Activated CD8-positive, alpha-beta memory T cell treated with anti-CD3 and anti-CD28 coated beads, Interleukin-2, amount 50 U/mL, for 24 hours (primary cell): ENCODE data around the gene CDH19.

Experiments used
- DNase-seq: peaks from one replicate; pipeline ENCODE4 v3.0.0-alpha.2; 2020; ENCODE audit errors: extremely low read depth

Gene CDH19

GRCh38 chr18:66603941-66604627, at the start of gene CDH19:
TSS of gene CDH19 (minus strand) at chr18:66604090. CDS start at chr18:66572204, 31,886 bp downstream.
- no peak for DNase-seq

DNA sequence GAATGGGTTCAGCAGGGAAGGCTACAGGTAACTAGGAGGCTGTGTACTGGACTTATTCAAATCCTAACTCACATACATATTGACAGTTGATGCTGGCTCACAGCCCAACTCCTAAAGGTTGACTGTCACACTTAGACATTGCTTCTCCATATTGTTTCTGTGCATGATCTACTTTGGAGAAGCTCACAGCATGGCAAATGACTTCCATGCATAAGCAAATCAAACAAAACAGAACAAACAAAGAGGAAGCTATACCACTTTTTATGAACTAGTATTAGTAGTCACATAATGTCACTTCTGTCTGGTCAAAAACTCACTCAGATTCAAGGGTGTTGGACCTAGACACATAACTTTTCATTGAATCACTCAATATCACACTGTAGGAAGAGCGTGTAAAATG, 43.8 kb upstream of the CDH19 start:
- DNase-seq = no peak

- no peak for DNase-seq
Measured at GRCh38 chr18:66646609-66647008, 42.7 kb upstream of the CDH19 start.

GRCh38 chr18:66645983-66646382, 42.1 kb upstream of the CDH19 start:
- DNase-seq = no peak

DNA sequence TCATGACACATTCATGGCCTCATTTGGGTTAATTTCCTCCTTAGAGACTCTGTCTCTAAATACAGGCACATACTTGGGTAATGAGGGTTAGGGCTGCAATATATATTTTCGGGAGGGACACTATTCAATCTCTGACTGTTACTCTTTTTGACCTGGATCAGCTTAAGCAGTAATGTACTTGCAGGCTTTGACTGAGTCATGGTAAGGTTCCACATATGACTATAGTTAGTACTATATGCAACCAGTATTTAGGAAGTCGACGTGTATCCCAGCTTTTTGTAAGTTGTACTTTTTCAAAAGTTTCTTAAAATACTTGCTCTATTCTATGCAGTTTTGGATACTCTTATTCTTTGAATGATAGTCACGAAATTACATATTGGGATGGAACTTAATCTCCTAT, 37.2 kb upstream of the CDH19 start:
- no peak for DNase-seq

GRCh38 chr18:66640431-66640830, 36.5 kb upstream of the CDH19 start:
- no peak for DNase-seq

- DNase-seq = no peak
Measured at GRCh38 chr18:66638856-66639629, 35.2 kb upstream of the CDH19 start.

DNA sequence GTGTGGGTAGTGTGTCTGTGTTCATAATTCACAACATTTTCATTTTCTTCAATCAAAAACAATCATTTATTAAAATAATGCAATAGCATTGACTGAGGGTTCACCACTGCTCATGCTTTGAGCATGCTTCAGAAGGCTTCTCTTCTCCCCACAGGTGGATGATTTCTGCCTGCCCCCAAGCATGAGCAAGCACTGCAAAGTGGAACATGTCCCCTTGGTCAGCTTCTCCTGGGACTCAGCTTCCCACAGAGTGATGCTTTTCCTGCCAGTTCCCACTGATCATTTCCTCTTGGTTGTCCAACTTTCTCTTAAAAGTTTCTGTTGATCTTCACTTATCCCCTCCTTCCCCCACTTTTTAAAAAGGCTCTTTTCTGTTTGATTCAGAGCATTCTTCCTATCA, 31.5 kb upstream of the CDH19 start:
- DNase-seq = no peak

GRCh38 chr18:66632756-66633155, 28.9 kb upstream of the CDH19 start:
- no peak for DNase-seq

- no peak for DNase-seq
Measured at GRCh38 chr18:66630831-66631230, 26.9 kb upstream of the CDH19 start.

DNA sequence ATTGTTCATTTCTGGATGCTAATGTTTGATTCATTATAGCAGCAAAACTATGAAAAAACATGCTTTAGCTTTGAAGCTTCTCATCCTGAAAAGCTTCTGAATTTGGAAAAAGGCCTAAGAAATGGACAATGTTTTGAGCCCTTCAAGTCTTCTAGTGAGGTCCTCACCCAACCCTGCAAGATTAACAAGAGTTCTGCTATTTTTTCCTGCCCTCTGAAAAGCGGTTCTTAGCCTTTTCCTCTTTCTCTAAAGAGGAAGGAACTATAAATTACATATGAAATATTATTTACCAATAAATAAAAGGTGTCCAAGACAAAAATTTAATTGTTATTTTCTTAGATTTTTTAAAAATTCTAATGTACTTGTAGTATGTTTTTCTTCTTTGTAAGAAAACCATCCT, 19.9 kb upstream of the CDH19 start:
- DNase-seq = no peak

DNA sequence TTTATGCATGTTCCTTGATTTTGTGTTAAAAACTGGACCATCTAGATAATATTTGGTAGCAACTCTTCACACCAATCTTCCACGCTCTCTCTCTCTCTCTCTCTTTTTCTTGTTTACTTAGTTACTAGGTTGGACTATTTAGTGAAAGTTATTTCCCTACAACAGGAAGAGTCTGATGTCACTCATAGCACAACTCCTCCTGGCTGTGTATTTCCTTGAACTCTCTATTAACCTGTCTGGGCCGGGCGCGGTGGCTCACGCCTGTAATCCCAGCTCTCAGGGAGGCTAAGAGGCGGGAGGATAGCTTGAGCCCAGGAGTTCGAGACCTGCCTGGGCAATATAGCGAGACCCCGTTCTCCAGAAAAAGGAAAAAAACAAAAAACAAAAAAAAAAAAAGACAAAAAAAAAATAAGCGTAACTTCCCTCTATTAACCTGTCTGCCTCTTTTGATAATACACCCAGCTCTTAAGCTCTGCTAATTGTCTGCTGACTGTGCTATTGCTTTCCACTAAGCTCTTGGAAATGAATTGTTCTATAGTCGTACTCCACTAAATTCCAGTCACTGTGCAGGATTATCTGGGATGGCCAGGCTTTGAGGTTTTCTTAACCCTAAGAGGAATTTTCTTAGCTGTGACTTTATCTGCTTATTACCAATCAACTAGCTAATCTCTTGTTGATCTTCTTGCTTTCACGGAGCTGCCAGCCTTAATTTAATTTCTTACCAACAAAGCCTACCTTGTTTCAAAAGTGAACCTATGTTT, 18.1 kb upstream of the CDH19 start:
- no peak for DNase-seq

DNA sequence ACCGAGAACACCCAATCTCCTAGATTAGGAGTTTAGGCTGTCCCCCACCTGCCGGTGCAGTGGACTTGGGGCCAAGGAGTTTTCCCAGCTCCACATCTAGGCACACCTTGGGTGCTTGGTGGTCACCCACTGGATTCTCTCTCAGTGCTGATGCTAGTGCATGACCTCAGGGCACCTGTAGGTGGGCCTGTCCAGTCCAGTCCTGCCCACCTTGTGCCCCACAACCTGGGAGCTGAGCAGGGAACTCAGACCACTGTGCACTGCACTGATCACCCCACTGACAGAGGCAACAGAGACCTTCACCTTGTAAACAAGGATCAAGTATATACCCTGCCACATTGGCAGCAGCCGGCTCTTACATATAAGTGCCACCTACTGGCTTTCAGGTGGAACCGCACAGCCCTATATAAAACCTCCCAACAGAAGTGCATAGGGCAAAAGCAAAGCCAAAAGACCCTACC, 12.7 kb upstream of the CDH19 start:
- no peak for DNase-seq

DNA sequence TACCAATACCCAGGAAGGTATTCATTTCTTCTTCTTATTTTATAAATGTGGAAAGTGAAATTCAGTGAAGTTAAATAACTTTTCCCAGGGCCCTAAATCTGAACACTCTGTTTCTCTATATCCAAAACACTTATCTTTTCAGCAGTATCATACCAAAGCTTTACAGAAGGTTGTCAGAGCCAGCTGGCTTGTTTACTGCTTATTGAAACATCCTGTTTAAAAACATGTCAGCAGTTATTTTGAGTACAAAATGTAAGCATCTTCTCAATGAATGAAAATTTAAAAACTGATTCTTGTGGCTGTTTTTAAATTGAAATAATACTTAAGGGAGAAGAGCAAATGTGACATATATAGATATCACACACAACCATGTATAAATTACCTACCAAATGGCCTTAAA, 11.3 kb upstream of the CDH19 start:
- DNase-seq = no peak

GRCh38 chr18:66607632-66608031, 3.7 kb upstream of the CDH19 start:
- no peak for DNase-seq

- DNase-seq = no peak
Measured at GRCh38 chr18:66601649-66602048, 2.2 kb downstream of the CDH19 start.

DNA sequence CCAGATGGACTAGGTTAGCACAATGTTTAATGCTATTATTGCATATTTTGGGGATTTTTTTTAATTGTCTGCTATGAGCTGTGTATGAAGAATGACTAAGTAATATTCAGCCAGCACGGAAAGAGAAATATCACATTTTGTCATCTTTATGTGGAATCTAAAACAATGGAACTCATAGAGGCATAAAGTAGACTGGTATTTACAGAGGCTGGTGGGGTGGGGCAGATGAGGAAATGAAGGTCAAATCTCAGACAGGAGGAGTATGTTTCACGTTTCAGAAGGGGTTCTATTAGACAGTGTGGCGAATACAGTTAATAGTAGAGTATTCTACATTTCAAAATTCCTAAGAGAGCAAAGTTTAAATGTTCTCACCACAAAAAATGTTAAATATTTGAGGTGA, 4.7 kb downstream of the CDH19 start:
- no peak for DNase-seq

GRCh38 chr18:66587430-66587829, 16.5 kb downstream of the CDH19 start:
- DNase-seq = no peak

- DNase-seq = no peak
Measured at GRCh38 chr18:66582211-66582610, 21.7 kb downstream of the CDH19 start.

DNA sequence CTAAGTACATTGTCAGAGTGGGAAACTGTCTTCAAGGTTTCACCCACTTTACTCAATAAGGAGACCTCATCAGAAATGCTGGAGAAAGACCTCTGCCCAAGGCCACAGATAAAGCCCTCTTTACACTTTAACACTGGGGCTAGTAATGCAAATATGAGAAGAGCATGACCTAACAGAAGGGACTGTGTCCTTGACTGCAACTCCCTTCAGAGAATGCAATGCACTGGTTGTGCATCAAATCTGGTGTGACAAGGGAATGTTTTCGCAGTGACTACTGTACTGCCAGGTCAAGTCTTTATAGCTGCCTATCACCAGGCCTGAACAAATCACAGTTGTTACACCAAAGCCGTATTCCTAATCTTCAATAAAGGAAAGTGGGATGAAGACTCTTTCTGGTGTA, 28.6 kb downstream of the CDH19 start:
- no peak for DNase-seq

- no peak for DNase-seq
Measured at GRCh38 chr18:66571845-66572244, 32.0 kb downstream of the CDH19 start.

DNA sequence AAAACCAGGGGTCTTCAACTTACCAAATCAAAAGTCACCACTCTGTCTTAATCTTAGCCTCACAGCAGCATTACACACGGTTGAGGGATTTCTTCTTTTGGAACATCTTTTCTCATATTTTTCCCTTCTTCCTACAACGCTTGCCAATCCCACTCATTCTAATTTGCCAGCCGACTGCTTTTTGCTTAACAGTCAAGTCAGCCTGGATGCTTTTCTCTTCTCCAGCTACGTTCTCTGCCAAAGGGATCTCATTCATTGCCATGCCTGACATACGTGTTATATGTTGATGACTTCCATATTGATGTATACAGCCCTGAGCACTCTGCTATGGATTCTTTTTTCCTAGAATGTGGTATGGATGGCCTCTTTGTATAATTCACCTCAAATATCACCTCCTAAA, 37.3 kb downstream of the CDH19 start:
- DNase-seq = no peak

DNA sequence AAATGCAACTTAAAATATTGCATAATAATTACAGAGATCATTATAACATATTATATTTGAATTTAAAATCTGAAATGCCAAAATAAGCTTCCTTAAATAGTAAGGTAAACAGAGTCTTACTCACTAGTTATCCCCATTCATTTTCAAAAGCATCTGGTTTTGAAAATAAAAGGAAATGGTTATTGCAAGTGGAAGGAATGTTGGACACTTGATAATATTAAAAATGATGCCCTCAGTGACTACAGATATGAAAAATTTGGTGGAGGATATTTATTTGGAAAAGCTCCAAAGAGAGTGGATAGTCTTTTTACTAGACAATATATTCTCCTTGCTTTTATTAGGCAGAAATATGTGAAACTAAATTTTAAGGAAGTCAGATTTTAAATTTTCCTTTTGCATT, 39.7 kb downstream of the CDH19 start:
- no peak for DNase-seq
